Activated CD4-positive, alpha-beta T cell treated with anti-CD3 and anti-CD28 coated beads for 36 hours (primary cell): ENCODE data around the gene BEND6. TPM values are rescaled to one million over a fixed set of nuclear protein-coding genes. Genes with fewer than 3 reads are reported as not detected.

ENCODE experiments used
- ATAC-seq: fragments of 200-7000 bp; cut with Tn5 transposase; one replicate; pipeline ENCODE4 v1.10.0; 2021; ENCODE audit warnings: mild to moderate bottlenecking, moderate library complexity
- CTCF ChIA-PET: fragments of 350-600 bp; sonication (Branson Sonifier 250); formaldehyde crosslinking; loops from one replicate; lab custom pipeline; 2021; ENCODE audit warnings: antibody characterized with exemption; lab: Charles Lee
- POLR2A ChIA-PET: fragments of 350-600 bp; sonication (Branson Sonifier 250); formaldehyde crosslinking; loops from one replicate; lab custom pipeline; 2021; ENCODE audit warnings: antibody characterized with exemption, inconsistent platforms; lab: Charles Lee
- DNase-seq: peaks from one replicate; pipeline ENCODE4 v3.0.0-alpha.2; 2020
- H3K27ac Mint-ChIP-seq: one replicate; pipeline ENCODE4 v1.8.0; 2021; ENCODE audit warnings: mixed read lengths
- H3K27me3 Mint-ChIP-seq: one replicate; pipeline ENCODE4 v1.8.0; 2021; ENCODE audit warnings: mixed read lengths
- H3K36me3 Mint-ChIP-seq: one replicate; pipeline ENCODE4 v1.8.0; 2021; ENCODE audit warnings: low read depth, mixed read lengths
- H3K4me1 Mint-ChIP-seq: one replicate; pipeline ENCODE4 v1.8.0; 2021; ENCODE audit warnings: mixed read lengths
- H3K4me3 Mint-ChIP-seq: one replicate; pipeline ENCODE4 v1.8.0; 2021; ENCODE audit warnings: mild to moderate bottlenecking, moderate library complexity, mixed read lengths
- H3K9me3 Mint-ChIP-seq: one replicate; pipeline ENCODE4 v1.8.0; 2021; ENCODE audit warnings: low read depth, mixed read lengths
- intact Hi-C, 2 experiments: fragments of 100-400 bp; cut with DNase I in 1 of 2; cut with micrococcal nuclease in 1 of 2; formaldehyde crosslinking; loops; one replicate each; pipeline versions ENCODE4 v1.14.2 to v1.15.1; 2022 to 2024; cut with DNase I, micrococcal nuclease
- total RNA-seq, 2 experiments: library from RNA; stranded (reverse); gene quantifications; one replicate each; pipeline ENCODE4 v1.2.3, GENCODE V29; 2021

BEND6 gene
- total RNA-seq, 2 experiments from 2014 or later: not detected

GRCh38 chr6:56944661-56945060, 10.2 kb upstream of the BEND6 start:
- CTCF ChIA-PET: no interaction called here

GRCh38 chr6:56946368-56946767, 8.5 kb upstream of the BEND6 start:
- Mint-ChIP-seq H3K4me1 (no peaks in the 10 kb centered on the region), H3K27me3 (peaks cover 33% of the 10 kb centered on the region), H3K9me3 (peaks cover 4% of the 10 kb centered on the region), H3K4me3 (no peak overlapping the region), H3K36me3 (no peaks in the 10 kb centered on the region), H3K27ac (no peak overlapping the region)
- CTCF ChIA-PET: interaction anchor here (1.5 kb wide), 1 partner anchor 18 kb away, joined by 3 read pairs; no protein-coding TSS in a partner anchor
- intact Hi-C loops: no loop called here
- POLR2A ChIA-PET: no interaction called here
- ATAC-seq (no peak), DNase-seq (no peak)

More at GRCh38 chr6:56944661-56945060, 10.2 kb upstream of the BEND6 start:
- peaks cover 9% of the 10 kb centered on the region for H3K9me3 Mint-ChIP-seq
- H3K27me3 Mint-ChIP-seq: peaks cover 32% of the 10 kb centered on the region
- intact Hi-C loops: no loop called here
- POLR2A ChIA-PET: no interaction called here
- DNase-seq (no peak), ATAC-seq (no peak)
- no peak overlapping the region for H3K4me3 Mint-ChIP-seq
- peaks cover 3% of the 10 kb centered on the region for H3K36me3 Mint-ChIP-seq
- no peak overlapping the region for H3K27ac Mint-ChIP-seq
- H3K4me1 Mint-ChIP-seq: no peaks in the 10 kb centered on the region

DNA sequence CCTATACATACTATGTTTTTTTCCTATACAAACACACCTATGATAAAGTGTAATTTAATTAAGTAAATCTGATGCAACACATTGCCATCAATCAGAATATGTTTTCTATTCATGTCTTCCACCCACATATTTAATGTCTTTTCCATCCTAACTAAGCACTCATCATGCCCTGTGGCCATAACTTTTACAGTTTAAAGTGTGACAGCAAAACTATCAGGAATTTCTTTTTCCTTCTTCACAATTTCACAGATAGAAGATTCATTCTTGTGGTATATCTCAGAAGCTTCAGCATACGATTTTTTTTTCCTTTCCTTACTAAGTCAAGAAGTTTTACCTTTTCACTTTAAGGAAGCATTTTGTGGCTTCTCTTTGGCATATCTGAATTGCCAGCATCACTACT, 7.0 kb upstream of the BEND6 start:
- POLR2A ChIA-PET: no interaction called here
- Mint-ChIP-seq H3K27me3 (peaks cover 42% of the 10 kb centered on the region), H3K9me3 (no peaks in the 10 kb centered on the region), H3K27ac (no peak overlapping the region), H3K4me1 (no peaks in the 10 kb centered on the region), H3K36me3 (no peaks in the 10 kb centered on the region), H3K4me3 (no peak overlapping the region)
- intact Hi-C loops: no loop called here
- CTCF ChIA-PET: interaction anchor here (1.1 kb wide), 1 partner anchor 45 kb away, joined by 3 read pairs; no protein-coding TSS in a partner anchor
- no peak for ATAC-seq
- DNase-seq: no peak

GRCh38 chr6:56949265-56949664, 5.6 kb upstream of the BEND6 start:
- H3K9me3 Mint-ChIP-seq: no peaks in the 10 kb centered on the region
- ATAC-seq (no peak), DNase-seq (no peak)
- intact Hi-C loops: no loop called here
- POLR2A ChIA-PET: no interaction called here
- H3K27me3 Mint-ChIP-seq: peaks cover 54% of the 10 kb centered on the region
- H3K27ac Mint-ChIP-seq: no peak overlapping the region
- peaks cover 11% of the 10 kb centered on the region for H3K4me1 Mint-ChIP-seq
- CTCF ChIA-PET: interaction anchor here (0.9 kb wide), 1 partner anchor 14 kb away, joined by 3 read pairs; no protein-coding TSS in a partner anchor
- no peaks in the 10 kb centered on the region for H3K36me3 Mint-ChIP-seq
- no peak overlapping the region for H3K4me3 Mint-ChIP-seq

DNA sequence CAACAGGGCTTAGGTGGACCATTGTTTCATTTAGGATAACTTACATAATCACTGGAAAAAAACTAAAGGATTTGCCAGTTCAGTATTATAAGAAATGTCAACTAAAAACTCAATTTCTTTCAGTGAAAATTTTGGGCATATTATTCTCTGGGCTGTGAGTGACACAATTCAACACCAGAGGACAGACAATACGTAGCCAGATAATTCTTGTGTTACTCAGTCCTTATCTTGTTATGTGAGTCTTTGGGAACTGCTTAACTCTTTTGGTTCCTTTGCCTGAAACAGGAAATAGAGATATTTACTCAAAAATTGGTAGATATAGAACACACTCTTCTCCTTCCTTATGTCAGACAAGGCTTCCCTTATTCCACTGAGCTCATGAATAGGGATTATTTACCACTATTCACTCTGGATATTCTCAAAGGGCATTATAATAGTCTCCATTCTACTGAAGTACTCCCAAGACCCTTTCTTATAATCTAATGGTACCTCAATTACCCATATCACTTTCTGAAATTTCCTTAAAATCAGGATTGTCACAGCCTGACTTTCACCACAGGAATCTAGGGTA, 4.9 kb upstream of the BEND6 start:
- ChIA-PET POLR2A (no interaction called here), CTCF (interaction anchor here (2.1 kb wide), 1 partner anchor 47 kb away, joined by 8 read pairs; no protein-coding TSS in a partner anchor)
- Mint-ChIP-seq H3K27ac (no peak overlapping the region), H3K4me1 (peaks cover 13% of the 10 kb centered on the region), H3K4me3 (no peak overlapping the region), H3K36me3 (no peaks in the 10 kb centered on the region), H3K27me3 (peaks cover 56% of the 10 kb centered on the region), H3K9me3 (no peaks in the 10 kb centered on the region)
- DNase-seq (no peak), ATAC-seq (no peak)
- intact Hi-C loops: loop anchor here (5.0 kb wide), 3 partner anchors 108 to 272 kb away; partner anchors contain the start of genes BAG2 (in 1 of the 2) and RAB23 (in 1 of the 2)

DNA sequence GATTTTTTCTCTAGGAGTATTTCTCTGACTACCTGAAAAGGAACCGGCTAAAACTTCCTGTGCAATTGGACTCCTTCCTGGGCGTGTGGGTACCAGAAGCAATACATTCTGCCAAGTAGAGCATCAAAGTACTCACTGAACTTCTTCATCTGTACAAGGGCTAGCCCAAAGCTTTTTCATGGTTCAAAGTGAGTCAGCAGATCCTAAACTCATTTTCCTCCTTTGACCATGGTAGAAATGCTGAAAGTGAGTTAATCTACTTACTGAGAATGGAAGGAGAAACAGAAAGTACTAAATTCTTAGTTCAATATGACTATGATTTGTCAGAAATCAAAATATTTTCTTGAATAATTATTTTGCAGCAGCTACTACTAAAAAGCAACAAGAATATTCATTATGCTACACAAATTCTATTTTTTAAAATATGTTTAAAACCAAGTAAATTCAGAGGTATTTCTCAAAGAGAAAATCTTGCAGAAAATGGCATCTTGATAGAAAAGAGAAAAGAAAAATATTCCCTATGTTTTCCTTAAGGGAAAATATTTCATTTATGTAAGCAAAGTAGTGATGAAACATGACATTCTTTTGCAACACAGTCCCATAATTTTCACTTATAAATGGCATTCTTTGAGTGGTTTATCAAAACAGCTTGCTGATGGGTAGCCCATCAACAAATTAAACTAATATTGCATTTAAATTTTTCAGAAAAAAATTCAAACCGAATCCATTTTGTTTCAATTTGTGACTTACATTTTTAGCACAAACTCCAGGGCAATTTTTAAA, 3.7 kb upstream of the BEND6 start:
- Mint-ChIP-seq H3K36me3 (no peaks in the 10 kb centered on the region), H3K4me1 (peaks cover 20% of the 10 kb centered on the region), H3K27me3 (peaks cover 56% of the 10 kb centered on the region), H3K9me3 (no peaks in the 10 kb centered on the region), H3K27ac (no peak overlapping the region), H3K4me3 (no peak overlapping the region)
- ATAC-seq (no peak), DNase-seq (no peak)
- ChIA-PET POLR2A (no interaction called here), CTCF (interaction anchor here (2.1 kb wide), 1 partner anchor 48 kb away, joined by 8 read pairs; no protein-coding TSS in a partner anchor)
- intact Hi-C loops: loop anchor here (5.0 kb wide), 3 partner anchors 109 to 271 kb away; partner anchors contain the start of genes BAG2 (in 1 of the 2) and RAB23 (in 1 of the 2)

DNA sequence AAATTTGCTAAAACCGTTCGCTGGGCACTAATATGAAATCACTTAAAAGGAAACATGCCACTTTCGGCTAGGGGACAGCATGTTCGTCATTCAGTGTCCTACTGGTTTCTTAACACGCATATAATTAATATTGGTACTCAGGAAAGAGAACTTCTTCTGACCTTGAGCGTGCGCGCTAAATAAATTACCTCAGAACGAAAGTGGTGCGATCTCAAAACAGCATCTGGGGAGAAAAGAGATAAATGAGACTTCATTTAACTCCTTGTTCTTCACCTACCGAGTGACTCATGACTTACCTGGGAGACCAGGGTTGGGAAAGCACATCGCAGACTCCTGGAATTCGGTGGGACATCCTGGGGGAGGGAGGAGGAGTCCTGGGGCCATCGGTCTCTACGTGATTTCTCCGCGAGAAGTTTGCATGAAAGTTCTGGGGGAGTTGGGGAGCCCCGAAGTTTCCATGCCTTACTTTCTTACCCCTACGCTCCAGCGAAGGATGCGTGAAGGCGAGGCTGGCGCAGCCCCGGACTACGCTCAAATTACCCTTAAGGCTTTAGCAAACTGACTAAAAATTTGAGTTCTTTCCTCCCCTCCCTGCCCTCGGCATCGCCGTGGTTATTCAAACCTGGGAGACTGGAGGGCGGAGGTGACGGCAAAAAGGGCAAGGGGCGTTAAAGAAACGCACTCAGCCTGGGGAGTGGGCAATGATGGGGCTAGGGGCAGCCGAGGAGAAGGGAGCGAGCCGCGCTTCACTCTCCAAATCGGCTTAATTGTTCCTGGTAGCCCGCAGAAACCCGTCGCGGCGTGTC, 1.1 kb upstream of the BEND6 start:
- H3K36me3 Mint-ChIP-seq: no peaks in the 10 kb centered on the region
- peak overlapping the region; percentile 81 for H3K4me3 Mint-ChIP-seq
- peak; percentile 16 for DNase-seq
- POLR2A ChIA-PET: interaction anchor here (1.6 kb wide), 1 partner anchor 11 kb away, joined by 5 read pairs; no protein-coding TSS in a partner anchor
- CTCF ChIA-PET: interaction anchor here (0.9 to 1.6 kb wide), 2 partner anchors 47 to 77 kb away, joined by 3 read pairs; no protein-coding TSS in a partner anchor
- no peaks in the 10 kb centered on the region for H3K9me3 Mint-ChIP-seq
- peaks cover 20% of the 10 kb centered on the region for H3K4me1 Mint-ChIP-seq
- H3K27me3 Mint-ChIP-seq: peaks cover 55% of the 10 kb centered on the region
- ATAC-seq: no peak
- H3K27ac Mint-ChIP-seq: peak overlapping the region; percentile 74
- intact Hi-C loops: loop anchor here (1.0 to 5.0 kb wide), 10 partner anchors 49 to 363 kb away; partner anchors contain the start of genes BAG2 (in 2 of the 2), PRIM2 (in 1 of the 2) and RAB23 (in 1 of the 2)

GRCh38 chr6:56955171-56956155, 556 bp downstream of the BEND6 start:
- no peak overlapping the region for H3K27ac Mint-ChIP-seq
- H3K27me3 Mint-ChIP-seq: peaks cover 56% of the 10 kb centered on the region
- intact Hi-C loops: loop anchor here (1.0 to 5.0 kb wide), 9 partner anchors 51 to 361 kb away; partner anchors contain the start of genes BAG2 (in 1 of the 2) and PRIM2 (in 1 of the 2)

DNA sequence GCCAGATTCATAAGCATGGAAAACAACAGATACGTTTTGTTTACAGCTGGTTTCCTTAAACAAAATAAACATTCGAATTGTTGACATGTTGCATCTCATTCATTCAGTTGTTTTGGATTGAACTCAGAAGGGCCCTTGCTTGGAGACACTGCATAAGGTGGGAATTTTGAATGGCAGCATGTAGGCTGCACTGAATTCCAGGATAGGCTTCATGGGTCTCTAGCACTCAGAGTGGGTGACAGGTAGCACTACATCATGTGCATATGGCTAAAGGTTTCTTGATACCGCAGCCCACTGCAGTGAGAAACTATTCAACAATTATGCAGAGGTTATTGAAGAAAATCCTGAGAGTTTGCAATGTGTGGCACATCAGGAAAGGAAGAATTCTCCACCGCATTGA, 1.6 kb downstream of the BEND6 start:
- ATAC-seq: no peak
- H3K9me3 Mint-ChIP-seq: no peaks in the 10 kb centered on the region
- CTCF ChIA-PET: interaction anchor here (0.7 to 1.3 kb wide), 3 partner anchors 29 to 52 kb away, joined by 3 to 4 read pairs (median 4); no protein-coding TSS in a partner anchor

More at GRCh38 chr6:56955171-56956155, 556 bp downstream of the BEND6 start:
- ChIA-PET CTCF (interaction anchor here (0.7 to 1.6 kb wide), 7 partner anchors 17 to 366 kb away, joined by 3 to 8 read pairs (median 3); no protein-coding TSS in a partner anchor), POLR2A (interaction anchor here (1.6 kb wide), 1 partner anchor 9 kb away, joined by 5 read pairs; no protein-coding TSS in a partner anchor)
- ATAC-seq: peak; percentile 71
- no peaks in the 10 kb centered on the region for H3K9me3 Mint-ChIP-seq
- H3K4me1 Mint-ChIP-seq: peaks cover 20% of the 10 kb centered on the region
- DNase-seq: peak; percentile 84
- H3K36me3 Mint-ChIP-seq: no peaks in the 10 kb centered on the region
- H3K4me3 Mint-ChIP-seq: peak overlapping the region; percentile 59

More for the DNA sequence above, 1.6 kb downstream of the BEND6 start:
- H3K4me1 Mint-ChIP-seq: peaks cover 20% of the 10 kb centered on the region
- H3K4me3 Mint-ChIP-seq: no peak overlapping the region
- intact Hi-C loops: loop anchor here in 1 of 2 experiments (5.0 kb wide), 1 partner anchor 131 kb away; no protein-coding TSS in a partner anchor
- no peak overlapping the region for H3K27ac Mint-ChIP-seq
- DNase-seq: no peak
- POLR2A ChIA-PET: no interaction called here
- H3K36me3 Mint-ChIP-seq: no peaks in the 10 kb centered on the region
- peaks cover 53% of the 10 kb centered on the region for H3K27me3 Mint-ChIP-seq
